Mononuclear cell (primary cell): ENCODE measurements around the gene EPHA4. TPM values are rescaled to one million over a fixed set of nuclear protein-coding genes. Genes with fewer than 3 reads are reported as not detected.

Experiments used
- H3K27me3 ChIP-seq: 2 replicates; pipeline ENCODE4 v1.6.0; 2011; ENCODE audit warnings: low read length, control low read depth; ENCODE audit not compliant: insufficient read depth
- H3K4me1 ChIP-seq: 2 replicates; pipeline ENCODE4 v1.5.1; 2011; ENCODE audit warnings: mild to moderate bottlenecking, low read length, control low read depth; ENCODE audit not compliant: insufficient read depth
- H3K4me3 ChIP-seq: 2 replicates; pipeline ENCODE4 v1.5.1; 2011; ENCODE audit warnings: mild to moderate bottlenecking, low read length, moderate library complexity
- H3K9me3 ChIP-seq: 2 replicates; pipeline ENCODE4 v1.5.1; 2011; ENCODE audit warnings: low read depth, mild to moderate bottlenecking, control low read depth, low read length
- total RNA-seq: library from RNA; depleted of rRNA; stranded (reverse); fragments of >200 nt; gene quantifications from one replicate; pipeline ENCODE4 v1.2.3, GENCODE V29; 2012

EPHA4 gene
- total RNA-seq, 1 donor = 19.0 TPM

DNA sequence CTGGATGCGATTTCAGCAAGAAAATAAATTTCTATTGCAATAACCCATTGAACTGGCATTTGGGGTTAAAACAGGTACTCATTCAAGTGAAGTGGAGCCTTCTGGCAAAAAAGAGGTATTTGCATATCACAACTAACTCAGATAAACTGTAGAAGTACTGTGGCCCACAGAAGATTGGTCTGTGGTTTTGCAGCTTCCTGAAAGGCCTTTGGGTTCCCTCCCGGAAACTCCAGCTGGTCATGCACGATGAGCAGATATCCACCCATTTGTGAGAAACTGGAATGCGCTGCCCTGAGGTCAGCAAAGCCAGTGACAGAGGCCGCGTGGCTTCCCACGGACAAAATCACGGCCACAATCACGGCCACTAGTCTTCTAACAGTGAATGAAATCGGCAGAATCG, 106.3 kb downstream of the EPHA4 start:
- H3K4me3 ChIP-seq = no peak overlapping the region
- H3K9me3 ChIP-seq = no peaks in the 10 kb centered on the region
- H3K4me1 ChIP-seq = peaks cover 16% of the 10 kb centered on the region
- no peaks in the 10 kb centered on the region for H3K27me3 ChIP-seq

DNA sequence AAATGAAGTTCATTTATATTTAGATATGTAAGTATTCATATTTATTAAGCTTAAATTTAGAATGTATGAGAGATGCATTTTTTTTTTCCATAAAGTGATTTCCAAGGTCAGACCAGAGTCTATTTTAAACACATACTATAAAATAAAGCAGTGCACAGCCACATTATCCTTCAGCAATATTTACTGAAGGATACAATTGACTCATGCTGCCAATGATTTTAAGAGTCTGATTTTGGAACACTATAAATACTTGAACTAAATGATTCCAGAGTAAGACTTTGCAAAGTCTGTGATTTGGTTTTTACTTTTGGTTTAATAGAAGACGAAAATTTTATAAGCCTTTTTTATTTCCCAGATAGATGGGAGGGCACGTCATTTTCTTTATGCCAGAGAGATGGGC, 107.1 kb downstream of the EPHA4 start:
- H3K4me1 ChIP-seq = peaks cover 16% of the 10 kb centered on the region
- H3K9me3 ChIP-seq = no peaks in the 10 kb centered on the region
- no peak overlapping the region for H3K4me3 ChIP-seq
- no peaks in the 10 kb centered on the region for H3K27me3 ChIP-seq

DNA sequence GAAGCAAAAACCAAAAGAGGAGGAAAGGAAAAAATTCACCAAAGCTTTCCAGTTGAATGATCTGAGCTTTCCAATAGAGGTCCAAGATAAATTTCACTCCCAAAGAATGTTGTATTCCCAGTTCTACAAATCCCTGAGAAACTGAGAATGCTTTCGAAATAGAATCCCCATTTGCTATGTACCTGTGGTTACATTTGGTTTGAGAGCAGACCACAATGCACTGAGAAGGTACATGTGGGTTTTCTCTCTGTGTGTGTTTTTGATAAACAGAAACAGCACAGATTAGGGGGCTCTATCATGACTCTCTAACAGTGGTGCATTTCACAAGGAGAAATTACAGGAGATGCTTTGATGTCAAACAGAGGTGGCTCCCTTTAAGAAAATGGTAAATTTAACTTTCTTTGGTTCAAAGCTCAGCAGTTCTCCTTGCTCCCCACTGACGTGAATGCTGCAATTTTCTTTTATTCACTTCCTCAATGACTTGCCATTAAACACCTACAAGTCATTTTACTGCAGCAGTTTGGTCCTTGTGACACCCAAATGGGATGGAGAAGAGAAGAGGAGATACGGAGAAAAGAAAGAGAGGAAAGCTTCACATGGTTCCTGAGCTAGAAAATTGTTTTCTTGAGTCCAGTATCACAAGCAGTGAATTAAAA, 108.7 kb downstream of the EPHA4 start:
- Histone ChIP-seq H3K4me1 (peaks cover 16% of the 10 kb centered on the region), H3K4me3 (no peak overlapping the region), H3K27me3 (no peaks in the 10 kb centered on the region), H3K9me3 (no peaks in the 10 kb centered on the region)

- Histone ChIP-seq H3K4me1 (peaks cover 16% of the 10 kb centered on the region), H3K27me3 (no peaks in the 10 kb centered on the region), H3K4me3 (no peak overlapping the region), H3K9me3 (no peaks in the 10 kb centered on the region)
Measured at GRCh38 chr2:221461901-221462300, 110.2 kb downstream of the EPHA4 start.

DNA sequence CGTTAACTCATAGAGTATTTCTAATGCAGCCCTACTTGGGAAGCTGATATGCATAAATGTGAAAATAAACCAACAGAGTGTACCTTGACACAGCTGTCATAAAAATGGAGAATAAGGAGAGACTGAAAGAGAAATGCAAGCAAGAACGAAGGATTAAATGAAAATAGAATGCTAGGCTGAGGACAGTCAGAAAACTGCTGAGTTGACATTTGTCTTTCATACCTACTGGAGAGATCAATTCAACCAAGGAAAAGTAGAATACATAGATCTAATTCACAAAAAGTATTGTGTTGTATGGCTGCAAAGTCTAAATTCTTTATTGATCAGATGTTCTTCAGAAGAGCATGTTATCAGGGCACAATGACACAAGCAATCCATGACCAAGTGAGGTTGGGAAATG, 112.0 kb downstream of the EPHA4 start:
- H3K4me3 ChIP-seq = no peak overlapping the region
- no peaks in the 10 kb centered on the region for H3K9me3 ChIP-seq
- H3K27me3 ChIP-seq = no peaks in the 10 kb centered on the region
- peaks cover 8% of the 10 kb centered on the region for H3K4me1 ChIP-seq

DNA sequence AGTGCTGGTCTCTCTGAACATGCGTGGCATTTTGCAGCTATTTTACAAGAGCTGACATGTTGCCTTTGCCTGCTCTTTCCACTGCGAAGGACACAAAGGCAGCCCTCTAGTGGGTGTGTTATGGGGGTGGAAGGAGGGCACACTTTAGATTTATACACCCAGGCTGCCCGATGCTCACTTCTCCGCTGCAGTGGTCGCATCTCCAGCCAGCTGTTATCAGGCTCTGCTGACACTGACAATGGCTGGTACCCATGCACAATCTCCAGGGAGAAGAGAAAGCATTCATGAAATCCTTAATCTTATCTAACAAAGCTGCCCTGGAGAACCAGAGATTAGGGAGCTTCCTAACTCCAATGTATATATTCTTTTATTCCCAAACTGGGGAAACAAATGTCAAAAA, 113.5 kb downstream of the EPHA4 start:
- Histone ChIP-seq H3K27me3 (no peaks in the 10 kb centered on the region), H3K4me1 (peaks cover 3% of the 10 kb centered on the region), H3K4me3 (no peak overlapping the region), H3K9me3 (no peaks in the 10 kb centered on the region)

GRCh38 chr2:221455214-221455613, 116.9 kb downstream of the EPHA4 start:
- Histone ChIP-seq H3K4me1 (no peaks in the 10 kb centered on the region), H3K27me3 (no peaks in the 10 kb centered on the region), H3K4me3 (no peak overlapping the region), H3K9me3 (no peaks in the 10 kb centered on the region)

DNA sequence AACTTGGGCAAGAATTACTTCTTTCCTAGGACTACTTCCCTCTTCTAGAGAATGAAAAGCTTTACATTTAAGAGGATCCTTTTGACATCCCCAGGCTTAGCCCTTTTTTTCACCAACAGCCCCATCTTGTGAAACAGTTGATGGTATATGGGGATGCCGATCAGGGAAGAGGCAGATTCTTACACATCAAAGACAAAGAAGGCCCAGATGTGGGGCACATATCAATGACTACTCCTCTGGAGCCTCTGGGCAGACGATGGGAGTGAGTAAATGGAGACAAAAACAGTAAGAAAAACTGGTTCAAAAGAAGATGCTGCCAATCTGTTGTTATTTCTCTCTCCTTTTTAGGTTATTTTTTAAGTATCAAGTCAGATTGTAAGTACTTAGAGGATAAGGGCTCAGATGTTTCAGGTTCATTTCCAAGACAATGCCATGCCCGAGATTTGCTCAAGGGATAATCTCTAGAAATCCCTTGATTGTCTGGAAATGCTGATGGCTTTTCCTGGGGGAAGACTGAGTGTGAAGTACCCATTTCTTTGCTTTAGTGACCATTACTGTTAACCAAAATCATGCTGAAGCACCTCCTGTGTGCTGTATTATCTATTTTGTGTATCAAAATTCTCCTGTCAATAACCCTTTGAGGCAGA, 117.5 kb downstream of the EPHA4 start:
- Histone ChIP-seq H3K9me3 (no peaks in the 10 kb centered on the region), H3K27me3 (no peaks in the 10 kb centered on the region), H3K4me1 (no peaks in the 10 kb centered on the region), H3K4me3 (no peak overlapping the region)

DNA sequence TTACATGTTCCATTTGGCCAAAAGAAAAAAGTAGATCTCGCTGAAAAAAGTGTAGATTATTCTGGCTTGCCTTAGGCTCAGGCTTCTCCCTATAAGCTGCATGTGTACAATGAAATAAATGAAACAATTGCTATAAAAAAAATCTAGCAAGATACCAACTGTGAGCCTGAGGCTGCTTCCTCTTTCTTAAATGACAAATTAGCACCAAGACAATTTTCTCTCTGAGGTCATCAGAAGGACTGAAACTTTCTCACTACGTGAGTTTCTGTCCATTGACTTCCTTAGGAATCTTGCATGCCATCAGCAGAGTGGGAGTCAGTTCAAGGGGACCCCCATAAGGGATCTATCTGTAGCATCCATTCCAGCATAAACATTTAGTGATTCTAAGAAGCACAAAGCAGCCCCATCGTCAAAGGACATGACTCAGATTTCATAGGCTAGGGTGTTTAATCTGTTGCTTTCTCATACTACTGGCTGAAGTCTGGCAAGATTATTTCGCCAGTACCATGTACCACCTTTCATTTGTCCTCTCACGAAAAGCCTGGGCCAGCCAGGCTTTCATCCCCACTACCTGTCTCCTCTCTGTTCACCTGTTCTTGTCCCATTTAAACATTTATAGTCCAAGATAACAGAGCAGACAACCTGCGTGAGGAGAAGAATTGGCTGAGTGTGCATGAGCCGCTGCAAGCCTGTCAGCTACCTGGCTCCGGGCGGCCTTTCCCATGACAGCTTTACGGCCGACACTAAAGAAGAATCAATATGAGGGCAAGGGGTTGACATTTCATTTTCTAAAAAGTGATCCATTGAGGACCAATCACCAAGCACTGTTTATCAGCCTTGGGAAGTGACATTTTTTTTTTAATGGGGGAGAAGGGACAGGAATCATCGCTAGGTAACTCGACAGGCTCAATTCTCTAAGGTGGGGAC, 120.0 kb downstream of the EPHA4 start:
- Histone ChIP-seq H3K9me3 (no peaks in the 10 kb centered on the region), H3K4me3 (no peak overlapping the region), H3K4me1 (no peaks in the 10 kb centered on the region), H3K27me3 (no peaks in the 10 kb centered on the region)

GRCh38 chr2:221450280-221450679, 121.8 kb downstream of the EPHA4 start:
- no peak overlapping the region for H3K4me3 ChIP-seq
- H3K4me1 ChIP-seq = no peaks in the 10 kb centered on the region
- H3K9me3 ChIP-seq = no peaks in the 10 kb centered on the region
- no peaks in the 10 kb centered on the region for H3K27me3 ChIP-seq

DNA sequence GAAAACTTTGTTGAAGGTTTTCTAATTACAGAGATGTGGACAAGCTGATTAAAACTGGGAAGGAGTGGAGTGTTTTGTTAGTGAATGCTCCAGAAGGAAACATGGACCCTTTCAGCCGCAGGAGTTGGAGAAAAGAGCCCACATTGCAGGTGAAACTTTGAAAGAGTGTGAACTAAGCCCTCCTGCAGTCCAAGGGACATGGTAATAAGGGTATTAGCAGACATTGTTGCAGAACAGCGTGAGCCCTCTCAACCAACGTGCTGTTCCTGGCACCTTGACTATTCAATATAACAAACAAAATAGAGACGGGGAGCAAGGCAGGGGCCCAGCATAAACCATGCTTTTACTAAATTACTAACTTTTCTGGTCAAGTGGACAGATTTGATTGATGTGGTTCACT, 122.7 kb downstream of the EPHA4 start:
- Histone ChIP-seq H3K27me3 (no peaks in the 10 kb centered on the region), H3K4me1 (no peaks in the 10 kb centered on the region), H3K9me3 (no peaks in the 10 kb centered on the region), H3K4me3 (no peak overlapping the region)

DNA sequence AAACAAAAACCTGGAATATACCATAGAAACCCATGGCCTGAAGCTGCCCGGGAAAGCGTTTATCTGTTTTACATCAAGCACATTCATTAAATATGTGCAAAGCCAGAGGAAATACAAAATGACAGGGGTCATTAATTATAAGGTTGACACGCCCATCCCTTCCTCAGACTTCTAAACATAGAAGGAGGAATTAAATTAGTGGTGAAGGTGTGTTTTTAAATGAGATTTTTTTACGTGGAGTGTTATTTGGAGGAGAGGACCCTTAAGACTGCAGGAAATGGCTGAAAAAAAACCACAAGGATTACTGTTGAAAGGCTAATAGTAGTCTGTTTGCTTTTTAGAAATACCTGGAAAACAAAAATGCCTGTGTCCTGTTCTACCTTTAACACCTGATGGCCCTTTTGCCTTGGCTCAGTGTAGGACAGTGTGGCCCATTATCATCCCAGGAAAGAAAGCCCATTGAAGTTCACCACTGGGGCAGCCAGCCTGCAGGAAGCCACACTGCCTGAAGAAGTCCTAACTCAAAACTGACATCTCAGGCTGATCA, 123.2 kb downstream of the EPHA4 start:
- no peaks in the 10 kb centered on the region for H3K4me1 ChIP-seq
- H3K4me3 ChIP-seq = no peak overlapping the region
- H3K9me3 ChIP-seq = no peaks in the 10 kb centered on the region
- H3K27me3 ChIP-seq = no peaks in the 10 kb centered on the region

- H3K4me3 ChIP-seq = no peak overlapping the region
- no peaks in the 10 kb centered on the region for H3K27me3 ChIP-seq
- H3K9me3 ChIP-seq = no peaks in the 10 kb centered on the region
- no peaks in the 10 kb centered on the region for H3K4me1 ChIP-seq
Measured at GRCh38 chr2:221448057-221448843, 123.9 kb downstream of the EPHA4 start.

- Histone ChIP-seq H3K9me3 (no peaks in the 10 kb centered on the region), H3K27me3 (no peaks in the 10 kb centered on the region), H3K4me1 (no peaks in the 10 kb centered on the region), H3K4me3 (no peak overlapping the region)
Measured at GRCh38 chr2:221447310-221447709, 124.8 kb downstream of the EPHA4 start.
